Kidney epithelial cell (primary cell): ENCODE results near the gene FANCI. TPM values are rescaled to one million over a fixed set of nuclear protein-coding genes. Genes with fewer than 3 reads are reported as not detected.

ENCODE experiments used
- DNase-seq: peaks from one replicate; pipeline ENCODE4 v3.0.0-alpha.2; 2010; ENCODE audit warnings: low read depth
- H3K27me3 ChIP-seq: 2 replicates; pipeline ENCODE4 v1.6.0; 2011; ENCODE audit warnings: low read length; ENCODE audit not compliant: control insufficient read depth, insufficient read depth
- H3K36me3 ChIP-seq: 2 replicates; pipeline ENCODE4 v1.5.1; 2011; ENCODE audit warnings: low read length; ENCODE audit not compliant: control insufficient read depth, insufficient read depth
- H3K4me3 ChIP-seq: 2 replicates; pipeline ENCODE4 v1.5.1; 2011; ENCODE audit warnings: low read depth, mild to moderate bottlenecking, control low read depth, low read length
- CTCF ChIP-seq: IDR thresholded peaks from 2 replicates; pipeline ENCODE4 v1.5.1; 2011; ENCODE audit warnings: mild to moderate bottlenecking, moderate library complexity, low read length, control low read depth, inconsistent platforms; ENCODE audit not compliant: insufficient read depth, poor library complexity, severe bottlenecking
- total RNA-seq: library from RNA; depleted of rRNA; stranded (reverse); fragments of >200 nt; gene quantifications from 2 replicates; pipeline ENCODE4 v1.2.3, GENCODE V29; 2015

The FANCI gene
- total RNA-seq, 1 donor from 2014 or later, result 68.3 TPM

DNA sequence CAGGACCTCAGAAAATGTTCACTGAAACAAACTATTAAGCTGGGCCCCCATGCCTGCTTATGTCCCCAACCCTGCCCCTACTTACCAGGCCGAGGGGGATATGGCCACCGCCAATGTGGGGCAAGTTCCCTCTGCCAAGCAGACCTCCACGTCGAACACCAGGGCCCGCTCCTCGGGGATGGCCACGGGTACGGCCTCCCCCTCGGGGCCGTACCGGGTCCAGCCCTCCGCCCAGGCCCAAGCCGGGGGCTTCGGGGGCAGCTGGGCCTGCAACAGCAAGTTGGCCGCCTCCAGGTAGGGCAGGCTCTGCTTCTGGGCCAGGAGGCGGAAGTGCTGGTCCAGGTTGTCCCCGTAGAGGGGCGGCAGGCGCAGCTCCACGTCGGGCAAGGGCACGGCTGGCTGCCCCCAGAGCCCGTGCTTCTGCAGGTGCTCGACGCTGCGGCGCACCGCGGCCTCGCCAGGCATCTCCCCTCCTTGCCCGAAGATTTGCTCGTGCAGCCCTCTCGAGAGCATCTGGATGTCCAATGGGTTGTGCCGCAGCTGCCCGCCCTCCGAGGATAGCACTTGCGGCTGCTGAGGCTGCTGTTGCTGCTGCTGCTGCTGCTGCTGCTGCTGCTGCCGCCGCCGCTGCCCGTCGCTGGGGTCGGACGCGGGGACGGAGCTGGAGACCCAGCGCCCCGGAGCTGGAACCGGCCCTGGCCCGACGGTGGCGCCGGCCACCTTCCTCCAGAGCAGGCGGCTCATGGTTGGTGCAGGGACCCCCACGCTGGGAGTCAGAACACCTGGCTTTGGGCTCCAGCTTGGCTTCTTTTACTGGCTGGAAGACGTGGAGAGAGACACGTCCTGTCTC is 89.5 kb downstream of the FANCI start:
- H3K36me3 ChIP-seq, result peaks cover 5% of the 10 kb centered on the region

GRCh38 chr15:89333959-89334509 is 90.3 kb downstream of the FANCI start:
- H3K4me3 ChIP-seq, result peak overlapping the region; percentile 93
- DNase-seq, result no peak
- TF ChIP-seq CTCF, result no peak
- peaks cover 2% of the 10 kb centered on the region for H3K27me3 ChIP-seq
- peaks cover 2% of the 10 kb centered on the region for H3K36me3 ChIP-seq

More for the DNA sequence above, 89.5 kb downstream of the FANCI start:
- H3K4me3 ChIP-seq, result peak overlapping the region; percentile 93
- H3K27me3 ChIP-seq, result peaks cover 2% of the 10 kb centered on the region
- no peak for TF ChIP-seq CTCF
- no peak for DNase-seq

- Histone ChIP-seq H3K27me3 (peaks cover 2% of the 10 kb centered on the region), H3K36me3 (peaks cover 2% of the 10 kb centered on the region), H3K4me3 (peak within 1 kb of the TSS; percentile 93)
- DNase-seq, result peak; percentile 82
- TF ChIP-seq CTCF, result no peak
These were observed 90.9 kb downstream of the FANCI start, which contains the start of gene POLG for GRCh38 chr15:89334510-89335297. POLG (minus strand) TSS chr15:89334824; CDS start chr15:89333754, 1,070 bp downstream.

DNA sequence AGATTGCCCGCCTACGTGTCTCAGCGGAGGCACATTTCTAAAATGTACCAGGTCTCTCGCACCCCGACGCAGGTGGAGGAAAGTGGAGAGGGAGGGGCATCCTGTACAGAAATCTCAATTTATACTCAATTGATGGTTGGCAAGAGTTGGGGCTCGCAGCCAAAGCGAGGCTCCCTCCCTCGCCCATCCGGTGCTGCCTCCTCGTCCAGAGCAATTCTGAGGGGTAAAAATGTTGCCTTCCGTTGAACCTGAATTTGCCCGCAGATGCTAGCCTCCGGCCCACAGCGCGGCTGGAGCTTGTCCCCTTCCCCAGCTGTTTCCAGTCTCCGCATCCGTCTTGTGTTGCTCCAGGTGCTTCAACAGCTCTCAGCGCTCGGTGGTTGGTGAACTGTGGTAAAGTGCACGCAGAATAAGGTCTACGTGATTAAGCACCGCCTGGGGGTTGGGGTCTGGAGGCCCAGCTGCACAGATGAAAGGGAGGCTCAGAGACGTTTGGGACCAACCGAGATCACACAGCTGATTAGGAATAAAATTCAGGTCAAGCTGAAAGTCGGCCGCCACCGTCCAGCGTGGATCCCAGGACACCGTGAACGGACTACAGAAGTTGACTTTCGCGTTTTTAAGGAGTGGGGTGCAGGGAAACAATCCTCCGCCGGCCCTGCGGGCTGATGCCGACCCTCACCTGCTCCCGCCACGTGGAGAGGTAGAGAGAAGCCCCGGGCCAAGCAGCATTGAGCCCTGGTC is 91.7 kb downstream of the FANCI start:
- H3K36me3 ChIP-seq, result no peaks in the 10 kb centered on the region
- peaks cover 3% of the 10 kb centered on the region for H3K27me3 ChIP-seq
- TF ChIP-seq CTCF, result no peak
- H3K4me3 ChIP-seq, result peak overlapping the region; percentile 40
- DNase-seq, result no peak

- Histone ChIP-seq H3K4me3 (no peak overlapping the region), H3K27me3 (peaks cover 11% of the 10 kb centered on the region), H3K36me3 (no peaks in the 10 kb centered on the region)
- no peak for DNase-seq
- no peak for TF ChIP-seq CTCF
These were observed 94.3 kb downstream of the FANCI start for GRCh38 chr15:89338036-89338435.
